GM23338 (cell line): ENCODE measurements around the gene DNAH17. TPM values are rescaled to one million over a fixed set of nuclear protein-coding genes. Genes with fewer than 3 reads are reported as not detected.

Experiments used
- ATAC-seq: fragments of 200-7000 bp; cut with Tn5 transposase; 3 replicates; pipeline ENCODE4 v1.9.1; 2020
- DNase-seq: peaks from one replicate; pipeline ENCODE4 v3.0.0-alpha.2; 2015; ENCODE audit warnings: low spot score
- H2AFZ ChIP-seq: fragments of 200-600 bp; sonication (generic); 2 replicates; pipeline ENCODE4 v1.8.0; 2016; ENCODE audit warnings: antibody characterized with exemption, mild to moderate bottlenecking, moderate library complexity
- H3F3A ChIP-seq: fragments of 200-600 bp; sonication (generic); replicated peaks from 2 replicates; pipeline ENCODE4 v1.8.0; 2017; ENCODE audit warnings: antibody characterized with exemption, mixed run types, low read depth
- H3K27ac ChIP-seq: fragments of 200-600 bp; sonication (generic); 2 replicates; pipeline ENCODE4 v1.6.1; 2016; ENCODE audit warnings: low read depth
- H3K27me3 ChIP-seq: fragments of 200-600 bp; sonication (generic); 2 replicates; pipeline ENCODE4 v1.8.0; 2016; ENCODE audit warnings: mild to moderate bottlenecking, mixed run types, moderate library complexity; ENCODE audit not compliant: insufficient read depth
- H3K36me3 ChIP-seq: fragments of 200-600 bp; sonication (generic); 2 replicates; pipeline ENCODE4 v1.8.0; 2016; ENCODE audit warnings: mild to moderate bottlenecking; ENCODE audit not compliant: insufficient read depth
- H3K4me1 ChIP-seq: fragments of 200-600 bp; sonication (generic); 2 replicates; pipeline ENCODE4 v1.8.0; 2016; ENCODE audit warnings: mild to moderate bottlenecking, moderate library complexity; ENCODE audit not compliant: insufficient read depth
- H3K4me2 ChIP-seq: fragments of 200-600 bp; sonication (generic); 2 replicates; pipeline ENCODE4 v1.7.1; 2017; ENCODE audit warnings: mixed run types
- H3K4me3 ChIP-seq: fragments of 200-600 bp; sonication (generic); 2 replicates; pipeline ENCODE4 v1.6.1; 2016; ENCODE audit warnings: mixed run types
- H3K79me2 ChIP-seq: fragments of 200-600 bp; sonication (generic); replicated peaks from 2 replicates; pipeline ENCODE4 v1.8.0; 2017; ENCODE audit warnings: mild to moderate bottlenecking; ENCODE audit not compliant: insufficient read depth
- H3K9me2 ChIP-seq: fragments of 200-600 bp; sonication (generic); 2 replicates; pipeline ENCODE4 v1.8.0; 2017; ENCODE audit not compliant: insufficient read depth
- H4K20me1 ChIP-seq: fragments of 200-600 bp; sonication (generic); replicated peaks from 2 replicates; pipeline ENCODE4 v1.8.0; 2017; ENCODE audit warnings: mild to moderate bottlenecking; ENCODE audit not compliant: insufficient read depth
- H3K27ac Mint-ChIP-seq: 2 replicates; pipeline ENCODE4 v1.8.0; 2020; ENCODE audit warnings: inconsistent platforms, mild to moderate bottlenecking, moderate library complexity, mixed read lengths
- H3K27me3 Mint-ChIP-seq: 3 replicates; pipeline ENCODE4 v1.8.0; 2022; ENCODE audit warnings: low read depth, mild to moderate bottlenecking, moderate library complexity, mixed read lengths, inconsistent platforms; ENCODE audit not compliant: insufficient read depth, poor library complexity
- H3K36me3 Mint-ChIP-seq: 3 replicates; pipeline ENCODE4 v1.8.0; 2021; ENCODE audit warnings: low read depth, mild to moderate bottlenecking, inconsistent platforms, moderate library complexity, mixed read lengths
- H3K4me1 Mint-ChIP-seq: 3 replicates; pipeline ENCODE4 v1.8.0; 2020; ENCODE audit warnings: mild to moderate bottlenecking, inconsistent platforms, mixed read lengths
- H3K4me3 Mint-ChIP-seq: 3 replicates; pipeline ENCODE4 v1.8.0; 2021; ENCODE audit warnings: moderate library complexity, mild to moderate bottlenecking, inconsistent platforms, mixed read lengths
- H3K9me3 Mint-ChIP-seq: 3 replicates; pipeline ENCODE4 v1.8.0; 2020; ENCODE audit warnings: moderate library complexity, mild to moderate bottlenecking, inconsistent platforms, mixed read lengths
- CREB1 ChIP-seq: fragments of 250-450 bp; sonication (Bioruptor Pico); IDR thresholded peaks from 2 replicates; pipeline ENCODE4 v1.5.0; 2020; ENCODE audit warnings: low read depth, mild to moderate bottlenecking, moderate library complexity
- EZH2 ChIP-seq: fragments of 200-600 bp; sonication (generic); IDR thresholded peaks from one replicate; pipeline ENCODE4 v1.8.0; 2017; ENCODE audit warnings: antibody characterized with exemption, mild to moderate bottlenecking, low read depth; ENCODE audit not compliant: unreplicated experiment
- EZH2phosphoT487 ChIP-seq: fragments of 200-600 bp; sonication (generic); IDR thresholded peaks from one replicate; pipeline ENCODE4 v1.8.1; 2018; ENCODE audit warnings: antibody characterized with exemption; ENCODE audit not compliant: unreplicated experiment
- JUNB ChIP-seq: IDR thresholded peaks from one replicate; pipeline ENCODE4 v1.6.1; 2016; ENCODE audit warnings: antibody characterized with exemption; ENCODE audit not compliant: unreplicated experiment
- NANOG ChIP-seq: IDR thresholded peaks from 2 replicates; pipeline ENCODE4 v1.6.1; 2016; ENCODE audit warnings: antibody characterized with exemption, borderline replicate concordance
- POLR2AphosphoS5 ChIP-seq: IDR thresholded peaks from 2 replicates; pipeline ENCODE4 v1.6.1; 2016; ENCODE audit warnings: antibody characterized with exemption, low read depth
- STAT1 ChIP-seq: IDR thresholded peaks from one replicate; pipeline ENCODE4 v1.6.1; 2016; ENCODE audit warnings: antibody characterized with exemption; ENCODE audit not compliant: unreplicated experiment
- ZNF331 ChIP-seq: fragments of 250-450 bp; sonication (Bioruptor Pico); IDR thresholded peaks from 2 replicates; pipeline ENCODE4 v1.5.0; 2020; ENCODE audit warnings: low read depth, mild to moderate bottlenecking, moderate library complexity
- polyA plus RNA-seq: library from polyadenylated mRNA; unstranded; fragments of >200 nt; fragmentation: Nextera tagmentation; extraction: Ambion mirVana; gene quantifications from 2 replicates; pipeline ENCODE4 v1.2.1, GENCODE V29; 2016
- total RNA-seq: library from RNA; depleted of rRNA; stranded (reverse); fragments of >200 nt; shearing (Covaris generic); gene quantifications from 2 replicates; pipeline ENCODE4 v1.2.3, GENCODE V29; 2014
- TF ChIP-seq, protein P1 (sequence below): IDR thresholded peaks from 2 replicates; pipeline ENCODE4 v1.6.1; 2016; ENCODE audit warnings: antibody characterized with exemption

The DNAH17 gene
- total and polyA plus RNA-seq, 2 experiments from 2014 or later, result 0.59 to 2.0 TPM

DNA sequence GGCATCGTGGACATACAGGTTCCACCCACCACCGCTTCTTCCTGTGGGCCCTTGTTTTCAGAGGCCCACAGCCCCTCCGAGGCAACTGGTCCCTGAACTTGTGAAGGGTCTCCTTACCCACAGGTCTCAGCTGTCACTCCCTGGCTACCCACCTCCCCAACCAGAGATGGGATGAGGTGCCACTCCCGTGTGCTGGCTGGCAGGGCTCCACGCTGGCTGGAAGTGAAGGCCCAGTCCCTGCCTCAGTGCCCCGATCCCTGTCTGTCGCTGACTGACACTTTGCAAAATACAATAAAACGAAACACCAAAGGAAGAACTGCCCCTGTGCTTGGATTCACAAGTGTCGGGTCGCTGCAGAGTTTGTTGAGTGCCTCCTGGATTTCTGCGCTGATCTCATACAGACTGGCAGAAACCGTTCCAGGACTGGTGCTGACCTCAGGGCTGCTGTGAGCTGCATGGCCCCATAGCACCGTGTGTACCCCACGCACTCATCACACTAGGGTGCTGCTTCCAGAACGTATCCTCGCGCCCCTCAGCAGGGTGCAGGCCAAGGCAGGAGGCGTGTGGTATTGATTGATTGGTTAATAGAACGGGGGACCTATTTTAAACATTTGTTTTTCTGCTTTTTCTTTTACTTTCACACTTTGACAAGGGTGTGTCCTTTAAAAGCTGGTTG lies 141.7 kb downstream of the DNAH17 start:
- peaks cover 6% of the 10 kb centered on the region; the same call in 1 of the 2 replicates for H3K4me1 ChIP-seq
- no peaks in the 10 kb centered on the region for H3K27me3 ChIP-seq
- Mint-ChIP-seq H3K27me3 (peaks cover 20% of the 10 kb centered on the region), H3K9me3 (peaks cover 16% of the 10 kb centered on the region), H3K4me3 (no peak overlapping the region), H3K4me1 (peaks cover 37% of the 10 kb centered on the region), H3K27ac (no peak overlapping the region), H3K36me3 (peaks cover 4% of the 10 kb centered on the region; the same call in 1 of the 3 replicates)
- H4K20me1 ChIP-seq, result no peaks in the 10 kb centered on the region
- ATAC-seq (no peak), DNase-seq (no peak)
- H3K9me2 ChIP-seq, result no peaks in the 10 kb centered on the region
- no peaks in the 10 kb centered on the region for H3K79me2 ChIP-seq
- H2AFZ ChIP-seq, result no peak overlapping the region
- no peaks in the 10 kb centered on the region for H3K36me3 ChIP-seq
- no peak overlapping the region for H3K27ac ChIP-seq
- TF ChIP-seq POLR2AphosphoS5 (no peak), EZH2phosphoT487 (no peak), EZH2 (no peak), NANOG (no peak)
- H3F3A ChIP-seq, result no peaks in the 10 kb centered on the region
- H3K4me3 ChIP-seq, result no peak overlapping the region
- H3K4me2 ChIP-seq, result no peak overlapping the region

DNA sequence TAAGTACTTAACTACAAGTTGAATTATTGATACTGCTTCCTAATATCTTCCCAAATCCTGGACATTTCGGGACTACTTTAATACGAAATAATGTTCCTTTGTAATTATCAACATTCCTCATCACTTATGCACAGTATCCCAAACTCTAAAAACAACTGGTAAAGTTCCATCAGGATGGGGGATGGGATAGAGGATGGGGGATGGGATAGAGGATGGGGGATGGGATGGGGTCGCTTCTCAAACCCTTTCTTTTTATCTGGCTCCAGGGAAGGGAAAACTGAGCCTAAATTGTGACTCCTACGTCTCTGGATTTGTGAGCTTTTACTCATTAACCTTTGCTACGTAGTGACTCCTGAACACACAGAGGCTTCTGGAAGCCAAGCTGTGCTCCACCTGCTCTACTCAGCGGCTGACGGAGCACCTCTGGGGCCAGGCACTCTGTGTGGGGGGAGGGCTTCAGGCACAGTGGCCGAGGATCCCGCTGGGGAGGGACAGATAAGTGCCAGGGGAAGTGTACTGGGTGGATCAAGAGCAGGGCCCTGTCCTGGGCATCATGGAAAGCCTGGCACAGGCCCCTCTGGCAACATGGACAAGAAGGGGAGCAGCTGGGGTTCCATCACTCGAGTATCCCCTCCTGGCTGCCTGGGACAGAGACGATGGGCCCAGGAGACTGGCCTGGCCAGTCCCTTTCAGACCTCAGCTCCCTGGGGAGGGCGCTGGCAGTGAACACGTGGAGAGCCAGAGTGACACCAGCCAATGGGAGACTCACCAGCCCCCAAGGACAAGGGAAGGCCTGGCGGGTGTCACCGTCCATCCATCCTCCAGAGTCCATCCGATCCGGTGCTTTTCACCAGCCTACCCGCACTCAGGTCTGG lies 142.5 kb downstream of the DNAH17 start:
- Mint-ChIP-seq H3K4me3 (no peak overlapping the region; the same call in 2 of the 3 replicates), H3K27me3 (peaks cover 20% of the 10 kb centered on the region), H3K27ac (no peak overlapping the region), H3K9me3 (peaks cover 16% of the 10 kb centered on the region), H3K4me1 (peaks cover 37% of the 10 kb centered on the region), H3K36me3 (peaks cover 4% of the 10 kb centered on the region; the same call in 1 of the 3 replicates)
- H3K4me2 ChIP-seq, result peak overlapping the region; percentile 24
- 0 out of 2 replicates have a peak, but pooled peaks cover 4% of the 10 kb centered on the region for H3F3A ChIP-seq
- H3K27ac ChIP-seq, result no peak overlapping the region
- no peak overlapping the region for H2AFZ ChIP-seq
- no peaks in the 10 kb centered on the region for H3K27me3 ChIP-seq
- no peaks in the 10 kb centered on the region for H3K9me2 ChIP-seq
- peak; percentile 11 for ATAC-seq
- no peaks in the 10 kb centered on the region for H3K36me3 ChIP-seq
- no peaks in the 10 kb centered on the region for H4K20me1 ChIP-seq
- no peak for DNase-seq
- no peak overlapping the region for H3K4me3 ChIP-seq
- H3K79me2 ChIP-seq, result no peaks in the 10 kb centered on the region
- H3K4me1 ChIP-seq, result peaks cover 6% of the 10 kb centered on the region; the same call in 1 of the 2 replicates
- TF ChIP-seq ZNF331 (CRISPR knock-in tag) (no peak), EZH2phosphoT487 (no peak), EZH2 (no peak), CREB1 (CRISPR knock-in tag) (no peak), JUNB (no peak), POLR2AphosphoS5 (no peak), NANOG (no peak), STAT1 (no peak)
- TF ChIP-seq, protein P1, sequence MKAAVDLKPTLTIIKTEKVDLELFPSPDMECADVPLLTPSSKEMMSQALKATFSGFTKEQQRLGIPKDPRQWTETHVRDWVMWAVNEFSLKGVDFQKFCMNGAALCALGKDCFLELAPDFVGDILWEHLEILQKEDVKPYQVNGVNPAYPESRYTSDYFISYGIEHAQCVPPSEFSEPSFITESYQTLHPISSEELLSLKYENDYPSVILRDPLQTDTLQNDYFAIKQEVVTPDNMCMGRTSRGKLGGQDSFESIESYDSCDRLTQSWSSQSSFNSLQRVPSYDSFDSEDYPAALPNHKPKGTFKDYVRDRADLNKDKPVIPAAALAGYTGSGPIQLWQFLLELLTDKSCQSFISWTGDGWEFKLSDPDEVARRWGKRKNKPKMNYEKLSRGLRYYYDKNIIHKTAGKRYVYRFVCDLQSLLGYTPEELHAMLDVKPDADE, result no peak
